ENCODE results near the gene TMEM9.

The TMEM9 gene

GRCh38 chr1:201154389-201155165 lies at the start of gene TMEM9:
TSS of gene TMEM9 (minus strand) at chr1:201154474. CDS start at chr1:201153923, 551 bp downstream.
- DNase-seq (ENCODE audit: low spot score), result peak; percentile 96
- TF ChIP-seq CTCF (IDR thresholded peaks at IDR 0.05; ENCODE audit: extremely low read depth, missing control alignments), result no peak

DNA sequence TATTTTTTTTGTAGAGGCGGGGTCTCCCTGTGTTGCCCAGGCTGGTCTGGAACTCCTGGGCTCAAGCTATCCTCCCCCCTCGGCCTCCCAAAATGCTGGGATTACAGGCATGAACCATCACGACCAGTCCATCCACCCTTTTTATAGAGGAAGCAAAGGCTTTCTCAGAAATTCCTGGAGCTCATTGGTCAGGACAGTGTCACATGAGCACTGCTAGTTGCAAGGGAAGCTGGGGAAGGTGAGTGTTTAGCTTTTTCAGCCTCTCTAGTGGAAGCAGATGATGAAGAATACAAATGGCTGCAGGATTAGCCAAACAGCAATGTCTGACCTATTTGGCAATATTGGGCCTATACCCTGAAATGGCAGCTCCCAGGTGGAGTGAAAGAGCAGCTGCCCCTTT lies 44.3 kb upstream of the TMEM9 start:
- DNase-seq (ENCODE audit: low spot score), result no peak

GRCh38 chr1:201194046-201194445 lies 39.8 kb upstream of the TMEM9 start:
- no peak for DNase-seq (ENCODE audit: low spot score)
- TF ChIP-seq CTCF (IDR thresholded peaks at IDR 0.05; ENCODE audit: extremely low read depth, missing control alignments), result no peak

More for the DNA sequence above, 44.3 kb upstream of the TMEM9 start:
- TF ChIP-seq CTCF (IDR thresholded peaks at IDR 0.05; ENCODE audit: extremely low read depth, missing control alignments), result no peak

DNA sequence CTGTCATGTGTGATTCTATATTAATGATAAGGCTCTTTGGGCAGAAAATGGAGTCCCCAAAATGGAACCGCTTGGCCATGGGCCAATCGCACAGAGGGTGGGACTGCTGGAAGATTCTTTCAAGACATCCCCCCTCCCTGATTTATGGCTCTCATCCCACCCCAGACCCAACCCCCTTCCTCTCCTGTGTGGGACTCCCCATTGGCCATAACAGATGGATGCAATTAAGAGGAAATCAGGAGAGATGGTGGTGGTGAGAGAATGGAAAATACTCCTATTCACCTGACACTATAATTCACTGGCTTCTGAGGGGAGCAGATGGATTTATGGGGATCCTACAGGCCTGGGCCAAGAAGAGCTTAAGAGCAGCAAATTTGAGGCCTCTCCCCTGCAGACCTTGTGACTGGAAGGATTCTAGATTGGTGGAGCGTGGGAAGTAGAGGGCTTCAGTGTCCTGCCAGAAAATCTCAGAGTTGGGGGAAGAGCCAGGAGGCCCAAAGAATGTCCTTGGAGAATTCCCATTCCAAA lies 38.1 kb upstream of the TMEM9 start:
- TF ChIP-seq CTCF (IDR thresholded peaks at IDR 0.05; ENCODE audit: extremely low read depth, missing control alignments), result no peak
- DNase-seq (ENCODE audit: low spot score), result no peak

GRCh38 chr1:201191653-201192260 lies 37.5 kb upstream of the TMEM9 start:
- DNase-seq (ENCODE audit: low spot score), result no peak
- TF ChIP-seq CTCF (IDR thresholded peaks at IDR 0.05; ENCODE audit: extremely low read depth, missing control alignments), result no peak

DNA sequence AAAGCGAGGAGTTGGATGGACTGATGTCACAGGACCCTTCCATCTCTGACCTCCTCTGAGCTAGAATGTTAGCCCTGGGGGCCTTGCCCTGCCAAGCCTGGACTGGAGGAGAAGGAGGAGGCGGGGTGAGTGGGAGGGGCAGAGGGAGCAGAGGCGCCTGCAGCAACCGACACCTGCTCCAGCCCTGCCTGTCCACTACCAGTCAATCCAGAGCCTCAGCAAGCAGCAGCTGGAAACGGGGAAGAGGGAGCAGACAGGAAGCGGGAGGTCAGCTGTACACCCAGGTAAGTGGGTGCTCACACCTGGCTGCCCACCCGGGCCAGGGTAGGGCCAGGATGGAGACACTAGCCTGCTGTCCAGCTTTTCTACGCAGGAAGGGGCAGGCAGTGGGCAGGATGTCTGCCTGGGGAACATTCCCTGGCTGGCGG lies 36.4 kb upstream of the TMEM9 start, which contains the start of gene IGFN1:
Gene IGFN1 (plus strand): TSS at position 201 of the 428 bp plus-strand sequence. CDS start 2,470 bp downstream, outside the sequence.
- DNase-seq (ENCODE audit: low spot score), result no peak
- TF ChIP-seq CTCF (IDR thresholded peaks at IDR 0.05; ENCODE audit: extremely low read depth, missing control alignments), result no peak

- no peak for TF ChIP-seq CTCF (IDR thresholded peaks at IDR 0.05; ENCODE audit: extremely low read depth, missing control alignments)
- DNase-seq (ENCODE audit: low spot score), result no peak
Observed at GRCh38 chr1:201190005-201190404, 35.7 kb upstream of the TMEM9 start.
